ENCODE measurements around the gene LARP6. TPM values are rescaled to one million over a fixed set of nuclear protein-coding genes. Genes with fewer than 3 reads are reported as not detected.

LARP6 gene
- total RNA-seq, 4 donors from 2014 or later: 21.2 to 36.3 (median 32.7) TPM

DNA sequence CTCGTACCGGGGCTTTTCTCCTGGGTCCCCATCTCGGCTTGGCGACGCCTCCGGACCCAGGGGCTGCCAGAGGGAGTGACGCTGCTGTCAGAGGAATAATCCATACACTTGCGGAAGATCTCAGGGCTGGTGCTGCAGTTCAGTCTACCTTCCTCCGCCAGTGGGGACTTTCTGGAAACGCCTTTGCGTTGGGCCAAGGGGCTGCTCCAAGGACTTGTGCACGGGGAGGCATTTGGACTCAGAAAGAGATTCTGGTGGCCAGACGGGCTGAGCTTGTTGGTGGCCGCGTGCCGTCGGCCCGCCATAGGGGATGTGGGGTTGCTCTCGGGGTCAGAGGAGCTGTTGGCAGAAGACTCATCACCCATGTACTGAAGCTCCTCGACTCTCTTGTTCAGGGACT is 21.8 kb downstream of the LARP6 start:
- DNase-seq (ENCODE audit: extremely low spot score): no peak
- Histone ChIP-seq H3K27me3 (no peaks in the 10 kb centered on the region), H3K27ac (replicated peaks in 1 of 4) (no peak overlapping the region), H3K36me3 (peaks cover 19 to 60% (median 46%) of the 10 kb centered on the region in 4 donors), H3K9me3 (no peaks in the 10 kb centered on the region), H3K4me1 (peaks cover 14 to 21% (median 18%) of the 10 kb centered on the region in 4 donors), H3K4me3 (no peak overlapping the region)
- intact Hi-C loops (cut with DNase I): no loop called here
- 96% methylated on average over 17 of the region's 20 CpGs for WGBS
- TF ChIP-seq EP300 (IDR thresholded peaks at IDR 0.05) (no peak), POLR2A (IDR thresholded peaks at IDR 0.05; ENCODE audit: low read depth) (no peak), POLR2AphosphoS5 (IDR thresholded peaks at IDR 0.05) (no peak)
- TF ChIP-seq, protein P1, sequence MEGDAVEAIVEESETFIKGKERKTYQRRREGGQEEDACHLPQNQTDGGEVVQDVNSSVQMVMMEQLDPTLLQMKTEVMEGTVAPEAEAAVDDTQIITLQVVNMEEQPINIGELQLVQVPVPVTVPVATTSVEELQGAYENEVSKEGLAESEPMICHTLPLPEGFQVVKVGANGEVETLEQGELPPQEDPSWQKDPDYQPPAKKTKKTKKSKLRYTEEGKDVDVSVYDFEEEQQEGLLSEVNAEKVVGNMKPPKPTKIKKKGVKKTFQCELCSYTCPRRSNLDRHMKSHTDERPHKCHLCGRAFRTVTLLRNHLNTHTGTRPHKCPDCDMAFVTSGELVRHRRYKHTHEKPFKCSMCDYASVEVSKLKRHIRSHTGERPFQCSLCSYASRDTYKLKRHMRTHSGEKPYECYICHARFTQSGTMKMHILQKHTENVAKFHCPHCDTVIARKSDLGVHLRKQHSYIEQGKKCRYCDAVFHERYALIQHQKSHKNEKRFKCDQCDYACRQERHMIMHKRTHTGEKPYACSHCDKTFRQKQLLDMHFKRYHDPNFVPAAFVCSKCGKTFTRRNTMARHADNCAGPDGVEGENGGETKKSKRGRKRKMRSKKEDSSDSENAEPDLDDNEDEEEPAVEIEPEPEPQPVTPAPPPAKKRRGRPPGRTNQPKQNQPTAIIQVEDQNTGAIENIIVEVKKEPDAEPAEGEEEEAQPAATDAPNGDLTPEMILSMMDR (IDR thresholded peaks at IDR 0.05): no peak

GRCh38 chr15:70831094-70831911 is 22.7 kb downstream of the LARP6 start:
- Histone ChIP-seq H3K36me3 (peaks cover 19 to 56% (median 44%) of the 10 kb centered on the region in 4 donors), H3K4me1 (peaks cover 19 to 21% (median 20%) of the 10 kb centered on the region in 4 donors), H3K9me3 (no peaks in the 10 kb centered on the region), H3K27ac (replicated peaks in 1 of 4) (no peak overlapping the region), H3K4me3 (no peak overlapping the region), H3K27me3 (no peaks in the 10 kb centered on the region)
- intact Hi-C loops (cut with DNase I): no loop called here
- DNase-seq (ENCODE audit: extremely low spot score): no peak
- TF ChIP-seq POLR2AphosphoS5 (IDR thresholded peaks at IDR 0.05) (no peak), EP300 (IDR thresholded peaks at IDR 0.05) (no peak), POLR2A (IDR thresholded peaks at IDR 0.05; ENCODE audit: low read depth) (no peak)
- TF ChIP-seq, protein P1 (IDR thresholded peaks at IDR 0.05): no peak
- 95% methylated on average over 6 of the region's 6 CpGs for WGBS

DNA sequence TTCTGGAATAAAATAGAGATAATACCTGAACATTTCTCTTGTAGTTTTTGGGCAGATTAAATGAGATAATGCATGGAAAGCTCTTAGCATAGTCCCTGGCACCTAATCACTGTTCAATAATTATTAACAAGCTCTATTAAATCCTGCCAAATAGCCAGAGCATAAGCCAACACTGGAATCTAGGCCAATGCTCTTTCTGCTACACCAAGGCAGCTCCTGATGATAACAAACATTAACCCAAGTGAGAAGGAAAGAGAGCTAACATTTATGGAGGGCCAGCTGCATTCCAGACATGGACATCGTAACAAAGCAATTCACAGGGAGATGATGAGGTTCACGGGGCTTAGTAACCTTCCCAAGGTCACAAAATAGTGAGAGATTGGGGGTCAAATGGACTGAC is 23.3 kb downstream of the LARP6 start:
- DNase-seq (ENCODE audit: extremely low spot score): no peak
- TF ChIP-seq EP300 (IDR thresholded peaks at IDR 0.05) (no peak), POLR2A (IDR thresholded peaks at IDR 0.05; ENCODE audit: low read depth) (no peak), POLR2AphosphoS5 (IDR thresholded peaks at IDR 0.05) (no peak)
- TF ChIP-seq, protein P1 (IDR thresholded peaks at IDR 0.05): no peak
- H3K27me3 ChIP-seq: no peaks in the 10 kb centered on the region
- H3K9me3 ChIP-seq: no peaks in the 10 kb centered on the region
- WGBS: 63% methylated on average over 2 of the region's 2 CpGs
- intact Hi-C loops (cut with DNase I): no loop called here
- no peak overlapping the region for H3K4me3 ChIP-seq
- H3K36me3 ChIP-seq: peaks cover 17 to 50% (median 41%) of the 10 kb centered on the region in 4 donors
- H3K27ac ChIP-seq (replicated peaks in 1 of 4): no peak overlapping the region
- H3K4me1 ChIP-seq: peaks cover 19 to 28% (median 22%) of the 10 kb centered on the region in 4 donors

DNA sequence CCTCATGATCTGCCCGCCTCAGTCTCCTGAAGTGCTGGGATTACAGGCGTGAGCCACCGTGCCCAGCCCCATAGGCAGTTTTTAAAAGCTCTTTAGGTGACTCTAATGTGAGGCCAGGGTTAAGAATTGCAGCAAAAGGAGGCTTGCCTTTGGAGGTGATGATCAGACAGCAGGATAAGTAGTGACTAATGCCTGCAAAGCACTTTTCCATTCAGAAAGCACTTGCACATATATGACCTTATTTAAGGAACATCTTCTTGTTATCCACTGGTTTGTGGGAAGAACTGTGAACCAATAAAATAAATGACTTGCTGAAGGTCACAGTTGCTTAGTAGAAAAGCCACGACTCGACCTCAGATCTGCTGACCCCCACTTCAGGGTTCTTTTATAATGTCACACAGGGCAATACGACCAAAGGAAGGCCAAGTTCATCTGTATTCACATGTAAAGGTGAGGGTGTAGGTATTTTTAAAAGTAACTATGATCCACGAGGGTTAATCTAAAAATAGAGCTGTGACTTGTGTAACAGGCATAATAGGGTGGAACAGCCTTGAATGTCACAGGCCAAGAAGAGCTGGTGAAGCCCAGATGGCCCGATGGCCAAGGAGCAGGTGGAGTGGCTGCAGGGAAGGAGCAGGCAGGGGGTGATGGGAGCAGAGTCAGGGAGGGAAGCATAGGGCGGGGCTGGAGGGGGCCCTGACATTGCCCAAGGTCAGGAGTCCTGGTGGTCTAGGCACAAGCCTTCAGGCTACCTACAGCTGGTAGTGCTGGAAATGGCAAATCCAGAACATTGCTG is 24.4 kb downstream of the LARP6 start:
- no peak for DNase-seq (ENCODE audit: extremely low spot score)
- H3K36me3 ChIP-seq: peaks cover 10 to 39% (median 32%) of the 10 kb centered on the region in 4 donors
- no peak overlapping the region for H3K27ac ChIP-seq (replicated peaks in 1 of 4)
- no peak overlapping the region for H3K4me3 ChIP-seq
- no peaks in the 10 kb centered on the region for H3K27me3 ChIP-seq
- TF ChIP-seq POLR2A (IDR thresholded peaks at IDR 0.05; ENCODE audit: low read depth): no peak
- TF ChIP-seq, protein P1 (IDR thresholded peaks at IDR 0.05): no peak
- intact Hi-C loops (cut with DNase I): loop anchor here (5.0 kb wide), 1 partner anchor 63 kb away; the partner anchor contains the start of genes LRRC49 and THAP10
- 83% methylated on average over 9 of the region's 9 CpGs for WGBS
- peaks cover 24 to 30% (median 24%) of the 10 kb centered on the region in 4 donors for H3K4me1 ChIP-seq
- no peaks in the 10 kb centered on the region for H3K9me3 ChIP-seq

All from esophagus muscularis mucosa (tissue), 4 donors.